Peyer's patch (tissue), 4 donors: ENCODE results near the gene PDE4D.

Experiments used
- CTCF ChIP-seq, 6 experiments: fragments of 450-650 bp in 4 of 6; fragments of 200-600 bp in 2 of 6; sonication (generic) in 1 of 6; IDR thresholded peaks; one replicate each; pipeline ENCODE4 v1.5.1; 2017 to 2019; ENCODE audit warnings: antibody characterized with exemption in 6 of 6, mild to moderate bottlenecking in 3 of 6, moderate library complexity in 1 of 6
- POLR2A ChIP-seq, 2 donors: fragments of 450-650 bp; IDR thresholded peaks; one replicate each; pipeline ENCODE4 v1.5.1; 2017; ENCODE audit warnings: antibody characterized with exemption in 2 of 2, mild to moderate bottlenecking in 2 of 2, moderate library complexity in 2 of 2

- TF ChIP-seq CTCF (IDR thresholded peaks at IDR 0.05): no peak
- TF ChIP-seq POLR2A (IDR thresholded peaks at IDR 0.05): no peak
Observed at GRCh38 chr5:59856358-59856757, 37.2 kb downstream of the PDE4D start.
